HCT116 (cell line): ENCODE data around the gene TXLNB. TPM values are rescaled to one million over a fixed set of nuclear protein-coding genes. Genes with fewer than 3 reads are reported as not detected.

ENCODE experiments used
- ATAC-seq: fragments of 200-7000 bp; cut with Tn5 transposase; 2 replicates; pipeline ENCODE4 v1.9.1; 2020; ENCODE audit warnings: mild to moderate bottlenecking, moderate library complexity
- BruUV-seq: library from RNA; stranded (reverse); fragments of 400-500 nt; replicated peaks from 2 replicates; lab custom pipeline; 2021; lab: Mats Ljungman, UMichigan
- CTCF ChIA-PET: fragments of 300-600 bp; sonication (Branson Sonifier 250); formaldehyde crosslinking; loops from one replicate; lab custom pipeline; 2021; ENCODE audit warnings: antibody characterized with exemption; lab: Charles Lee
- POLR2A ChIA-PET: fragments of 300-600, 350-600 bp; sonication (Branson Sonifier 250); formaldehyde crosslinking; loops from one replicate; lab custom pipeline; 2021; ENCODE audit warnings: antibody characterized with exemption; lab: Charles Lee
- RAD21 ChIA-PET, 2 experiments: fragments of 300-600 bp; sonication (Branson Sonifier 250); formaldehyde crosslinking; loops; one replicate each; lab custom pipeline; 2023; ENCODE audit warnings: low total read pairs in 2 of 2; ENCODE audit not compliant: uncharacterized antibody in 2 of 2, unreplicated experiment in 2 of 2, low non-redundant PET in 1 of 2; lab: Charles Lee
- DNase-seq: peaks from one replicate; pipeline ENCODE4 v3.0.0-alpha.2; 2010; ENCODE audit warnings: low read depth, low spot score
- H2AFZ ChIP-seq: fragments of 200-600 bp; shearing (Covaris generic), sonication (generic); 2 replicates; pipeline ENCODE4 v1.6.1; 2017; ENCODE audit warnings: low read depth, mixed run types, mixed read lengths, antibody characterized with exemption, low read length; ENCODE audit not compliant: poor library complexity, severe bottlenecking
- H3K27ac ChIP-seq: 2 replicates; pipeline ENCODE4 v1.5.1; 2012; ENCODE audit warnings: low read depth, low read length
- H3K27me3 ChIP-seq: fragments of 200-600 bp; sonication (generic); 2 replicates; pipeline ENCODE4 v1.6.1; 2016; ENCODE audit warnings: mixed run types, low read length, mixed read lengths; ENCODE audit not compliant: insufficient read depth
- H3K36me3 ChIP-seq, 2 experiments: fragments of 200-500 bp in 1 of 2; fragments of 200-600 bp in 1 of 2; sonication (Bioruptor generic) in 1 of 2; sonication (generic) in 1 of 2; 2 replicates each; pipeline versions ENCODE4 v1.5.1 to v1.6.1; 2014 to 2016; ENCODE audit warnings: low read length in 2 of 2, inconsistent platforms in 1 of 2, mixed read lengths in 1 of 2, mixed run types in 1 of 2; ENCODE audit not compliant: insufficient read depth in 2 of 2, control insufficient read depth in 1 of 2
- H3K4me1 ChIP-seq, 2 experiments: fragments of 200-600 bp in 1 of 2; sonication (generic) in 1 of 2; 2 replicates each; pipeline versions ENCODE4 v1.5.1 to v1.6.1; 2012 to 2017; ENCODE audit warnings: low read length in 2 of 2, inconsistent platforms in 1 of 2, mild to moderate bottlenecking in 1 of 2, mixed read lengths in 1 of 2, mixed run types in 1 of 2, moderate library complexity in 1 of 2; ENCODE audit not compliant: insufficient read depth in 2 of 2, control insufficient read depth in 1 of 2
- H3K4me2 ChIP-seq: fragments of 200-600 bp; sonication (generic); 2 replicates; pipeline ENCODE4 v1.6.1; 2017; ENCODE audit warnings: mixed run types, low read length, mixed read lengths
- H3K4me3 ChIP-seq, 2 experiments: fragments of 200-600 bp in 1 of 2; sonication (generic) in 1 of 2; replicated peaks in 1 of 2; 2 replicates each; pipeline ENCODE4 v1.5.1; 2011 to 2016; ENCODE audit warnings: low read length in 2 of 2, control low read depth in 1 of 2, low read depth in 1 of 2, mild to moderate bottlenecking in 1 of 2, mixed read lengths in 1 of 2, mixed run types in 1 of 2
- H3K79me2 ChIP-seq: fragments of 200-600 bp; sonication (generic); 2 replicates; pipeline ENCODE4 v1.6.1; 2017; ENCODE audit warnings: mild to moderate bottlenecking, mixed run types, low read length, moderate library complexity, mixed read lengths; ENCODE audit not compliant: insufficient read depth
- H3K9ac ChIP-seq: fragments of 200-600 bp; sonication (generic); 2 replicates; pipeline ENCODE4 v1.6.1; 2016; ENCODE audit warnings: low read length, mixed read lengths
- H3K9me2 ChIP-seq: fragments of 200-600 bp; sonication (generic), shearing (Covaris generic); 2 replicates; pipeline ENCODE4 v1.6.1; 2017; ENCODE audit warnings: mixed run types, mild to moderate bottlenecking, moderate library complexity; ENCODE audit not compliant: insufficient read depth
- H3K9me3 ChIP-seq, 2 experiments: fragments of 200-500 bp in 1 of 2; fragments of 200-600 bp in 1 of 2; sonication (Bioruptor generic) in 1 of 2; sonication (generic) in 1 of 2; 2 replicates each; pipeline ENCODE4 v1.6.1; 2014 to 2017; ENCODE audit warnings: low read length in 2 of 2, mixed read lengths in 2 of 2, inconsistent platforms in 1 of 2, low read depth in 1 of 2, mild to moderate bottlenecking in 1 of 2, mixed run types in 1 of 2, moderate library complexity in 1 of 2; ENCODE audit not compliant: control insufficient read depth in 1 of 2, insufficient read depth in 1 of 2
- H4K20me1 ChIP-seq: fragments of 200-600 bp; sonication (generic), shearing (Covaris generic); 2 replicates; pipeline ENCODE4 v1.6.1; 2017; ENCODE audit warnings: mixed run types, mild to moderate bottlenecking, moderate library complexity; ENCODE audit not compliant: insufficient read depth
- CBX3 ChIP-seq: IDR thresholded peaks from 2 replicates; pipeline ENCODE4 v1.6.1; 2012; ENCODE audit warnings: low read depth
- CEBPB ChIP-seq: IDR thresholded peaks from 2 replicates; pipeline ENCODE4 v1.6.1; 2012; ENCODE audit warnings: low read depth
- CTCF ChIP-seq, 3 experiments: fragments of 200-600 bp in 1 of 3; sonication (generic) in 1 of 3; IDR thresholded peaks in 2 of 3; conservative IDR thresholded peaks in 1 of 3; 2 replicates each; pipeline ENCODE4 v1.5.1; 2012 to 2017; ENCODE audit warnings: low read depth in 2 of 3, low read length in 2 of 3, antibody characterized with exemption in 1 of 3, borderline replicate concordance in 1 of 3, control low read depth in 1 of 3, mild to moderate bottlenecking in 1 of 3, mixed read lengths in 1 of 3, mixed run types in 1 of 3, moderate library complexity in 1 of 3; ENCODE audit not compliant: insufficient read depth in 1 of 3
- FOSL1 ChIP-seq: IDR thresholded peaks from 2 replicates; pipeline ENCODE4 v1.6.1; 2012; ENCODE audit warnings: low read depth
- MAX ChIP-seq: IDR thresholded peaks from 2 replicates; pipeline ENCODE4 v1.6.1; 2012
- POLR2A ChIP-seq: IDR thresholded peaks from 2 replicates; pipeline ENCODE4 v1.7.0; 2011; ENCODE audit warnings: borderline replicate concordance; ENCODE audit not compliant: insufficient read depth, insufficient read length; ENCODE audit errors: extremely low read depth
- RAD21 ChIP-seq: IDR thresholded peaks from 2 replicates; pipeline ENCODE4 v1.6.1; 2012; ENCODE audit warnings: low read depth, mild to moderate bottlenecking
- SRF ChIP-seq: IDR thresholded peaks from 2 replicates; pipeline ENCODE4 v1.6.1; 2012; ENCODE audit warnings: low read depth
- ZBTB33 ChIP-seq: IDR thresholded peaks from 2 replicates; pipeline ENCODE4 v1.6.1; 2011; ENCODE audit warnings: mild to moderate bottlenecking, low read length, moderate library complexity; ENCODE audit not compliant: insufficient replicate concordance; ENCODE audit errors: extremely low read depth
- ZFX ChIP-seq: fragments of 450-650 bp; IDR thresholded peaks from 2 replicates; pipeline ENCODE4 v1.6.1; 2017
- ZNF274 ChIP-seq: fragments of 200-500 bp; sonication (Bioruptor generic); IDR thresholded peaks from 2 replicates; pipeline ENCODE4 v1.6.1; 2014; ENCODE audit warnings: mild to moderate bottlenecking, low read depth, low read length, inconsistent platforms
- intact Hi-C: fragments of 100-400 bp; cut with micrococcal nuclease; formaldehyde crosslinking; loops from 2 replicates; pipeline ENCODE4 v1.10.0; 2022
- total RNA-seq: library from RNA; stranded (reverse); gene quantifications from one replicate; pipeline ENCODE4 v1.2.1, GENCODE V29; 2021; ENCODE audit not compliant: unreplicated experiment

TXLNB gene
- total RNA-seq, 1 experiment from 2014 or later = 0.05 TPM

GRCh38 chr6:139337830-139338229 is 46.0 kb upstream of the TXLNB start:
- POLR2A ChIA-PET = no interaction called here

GRCh38 chr6:139337001-139337400 is 45.2 kb upstream of the TXLNB start:
- no peaks in the 10 kb centered on the region for H3K27me3 ChIP-seq
- no peak overlapping the region for H3K4me3 ChIP-seq
- H4K20me1 ChIP-seq = no peaks in the 10 kb centered on the region
- no peaks in the 10 kb centered on the region for H3K9me2 ChIP-seq
- no TSS peak for BruUV-seq
- no peak overlapping the region for H3K9ac ChIP-seq
- no peaks in the 10 kb centered on the region for H3K36me3 ChIP-seq
- POLR2A ChIA-PET = no interaction called here
- CTCF ChIA-PET = no interaction called here
- RAD21 ChIA-PET = no interaction called here
- DNase-seq = no peak
- no peak overlapping the region for H3K4me2 ChIP-seq
- H3K27ac ChIP-seq = no peak overlapping the region
- no peaks in the 10 kb centered on the region for H3K9me3 ChIP-seq
- no peak overlapping the region for H2AFZ ChIP-seq
- no peaks in the 10 kb centered on the region for H3K4me1 ChIP-seq
- intact Hi-C loops = no loop called here
- H3K79me2 ChIP-seq = no peaks in the 10 kb centered on the region
- no peak for ATAC-seq
- TF ChIP-seq FOSL1 (no peak), MAX (no peak), RAD21 (no peak), ZFX (no peak), POLR2A (no peak), CBX3 (no peak), CTCF (IDR thresholded peaks at IDR 0.05 in 2 of 3, conservative IDR thresholded peaks at IDR 0.05 in 1 of 3; ENCODE audit: borderline replicate concordance in 1 of 3, insufficient read depth in 1 of 3, low read depth in 2 of 3, low read length in 2 of 3) (no peak), SRF (no peak), ZBTB33 (no peak), CEBPB (no peak)

More at GRCh38 chr6:139337830-139338229, 46.0 kb upstream of the TXLNB start:
- no peak overlapping the region for H3K9ac ChIP-seq
- no peaks in the 10 kb centered on the region for H3K9me3 ChIP-seq
- no peaks in the 10 kb centered on the region for H3K9me2 ChIP-seq
- no peaks in the 10 kb centered on the region for H3K27me3 ChIP-seq
- no peak overlapping the region for H3K4me2 ChIP-seq
- no peak overlapping the region for H2AFZ ChIP-seq
- no peaks in the 10 kb centered on the region for H4K20me1 ChIP-seq
- CTCF ChIA-PET = no interaction called here
- intact Hi-C loops = no loop called here
- no peak overlapping the region for H3K4me3 ChIP-seq
- no peaks in the 10 kb centered on the region for H3K79me2 ChIP-seq
- ATAC-seq (no peak), DNase-seq (no peak)
- H3K27ac ChIP-seq = no peak overlapping the region
- TF ChIP-seq CBX3 = no peak
- no peak for TF ChIP-seq ZNF274
- TF ChIP-seq ZBTB33 = no peak
- no peak for TF ChIP-seq ZFX
- H3K4me1 ChIP-seq = no peaks in the 10 kb centered on the region; a peak in 1 of 4 replicates
- H3K36me3 ChIP-seq = no peaks in the 10 kb centered on the region
- RAD21 ChIA-PET = no interaction called here
- no TSS peak for BruUV-seq
